GM19328 (cell line): ENCODE results near the gene IARS1.

Source experiments
- ATAC-seq: cut with Tn5 transposase; IDR thresholded peaks from one replicate; pipeline ENCODE4 v1.9.1; 2021; ENCODE audit warnings: mild to moderate bottlenecking, moderate library complexity; ENCODE audit not compliant: unreplicated experiment

Gene IARS1

DNA sequence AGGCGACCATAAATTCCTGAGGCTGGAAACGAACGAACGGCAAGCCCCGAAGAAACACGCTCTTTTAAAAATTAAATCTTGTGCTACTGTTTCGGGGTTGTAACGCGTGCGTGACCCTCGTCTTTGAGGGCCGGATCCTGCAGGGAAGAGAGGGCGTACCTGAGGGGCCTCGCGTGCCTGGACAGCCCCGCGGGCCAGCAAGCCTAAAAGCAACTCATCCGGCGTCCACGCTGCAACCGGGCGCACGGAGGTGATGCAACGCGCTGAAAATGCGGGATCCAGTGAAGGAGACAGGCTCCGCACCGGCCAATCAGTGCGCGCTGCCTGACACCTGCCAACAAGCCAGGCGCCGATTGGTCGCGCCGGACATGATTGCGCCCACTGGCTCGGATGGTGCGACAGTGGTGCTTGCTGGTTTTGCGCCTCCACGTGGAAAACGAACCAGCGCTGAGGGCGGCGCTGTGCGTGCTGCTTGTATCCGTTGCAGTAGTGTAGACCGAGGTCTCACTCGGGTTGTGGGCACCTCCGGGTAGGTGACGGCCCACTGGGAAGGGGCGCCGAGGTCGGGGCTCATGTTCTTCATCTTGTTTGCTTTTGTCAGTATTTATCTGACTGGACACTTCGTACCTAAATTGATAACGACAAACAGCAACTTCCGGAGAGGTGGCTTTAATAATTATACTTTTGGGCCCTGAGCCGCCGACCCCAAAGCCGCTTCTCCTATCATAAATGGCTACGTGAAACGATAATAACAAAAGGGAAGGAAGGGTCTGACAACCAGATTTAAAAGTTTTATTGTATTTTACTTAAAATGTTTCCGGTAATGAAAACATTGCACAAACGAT, at the start of gene IARS1:
IARS1 (minus strand) TSS at position 246 of the 845 bp plus-strand sequence. CDS start 4,278 bp downstream, outside the sequence.
- peak; percentile 96 for ATAC-seq

DNA sequence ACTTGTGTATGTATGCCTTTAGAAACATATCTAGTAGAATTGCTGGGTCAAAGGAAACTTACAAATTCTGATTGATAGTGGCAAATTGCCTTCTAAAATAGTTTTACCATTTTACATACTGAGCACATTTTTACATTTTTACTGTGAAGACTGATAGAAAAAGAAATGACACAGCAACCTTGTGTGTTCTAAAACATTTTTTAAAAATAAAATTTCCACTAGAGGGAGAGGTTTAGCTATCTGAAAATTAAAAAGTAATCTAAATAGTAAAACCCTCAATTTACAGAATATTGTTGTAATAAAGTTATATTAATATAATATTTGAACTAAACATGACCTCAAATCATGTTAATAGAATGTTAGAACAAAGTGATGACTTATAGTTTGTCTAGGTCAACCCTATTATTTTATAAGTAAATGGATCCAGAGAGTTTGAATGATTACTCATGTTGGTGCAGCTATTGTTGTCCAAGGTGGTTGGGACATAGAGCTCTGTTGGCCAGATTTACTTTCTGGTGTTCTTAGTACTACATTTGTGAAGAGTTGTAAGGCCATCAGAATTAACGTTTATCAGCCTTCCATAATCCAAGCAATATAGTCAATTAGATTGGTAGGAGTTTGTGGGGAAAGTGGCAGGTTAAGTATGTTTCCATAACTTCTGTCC, 49.5 kb upstream of the IARS1 start:
- ATAC-seq: no peak

DNA sequence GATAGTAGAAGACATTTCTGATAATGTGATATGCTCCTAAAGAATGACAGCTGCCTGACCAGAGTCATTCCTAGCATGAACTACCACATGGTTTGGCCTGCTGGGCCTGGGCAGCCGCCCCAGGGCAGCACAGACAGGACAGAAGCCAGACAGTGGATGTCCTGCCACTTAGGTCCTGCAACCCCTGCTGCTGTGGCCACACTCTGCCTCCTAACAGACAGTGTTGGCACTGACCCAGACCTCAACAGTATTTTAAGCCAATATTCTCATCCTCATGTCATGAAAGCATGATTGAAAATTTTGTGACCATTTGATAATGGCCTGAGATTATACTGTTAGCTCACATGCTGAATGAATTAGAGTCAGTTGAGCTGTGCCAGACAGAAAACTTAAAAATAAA, 48.1 kb upstream of the IARS1 start:
- no peak for ATAC-seq

DNA sequence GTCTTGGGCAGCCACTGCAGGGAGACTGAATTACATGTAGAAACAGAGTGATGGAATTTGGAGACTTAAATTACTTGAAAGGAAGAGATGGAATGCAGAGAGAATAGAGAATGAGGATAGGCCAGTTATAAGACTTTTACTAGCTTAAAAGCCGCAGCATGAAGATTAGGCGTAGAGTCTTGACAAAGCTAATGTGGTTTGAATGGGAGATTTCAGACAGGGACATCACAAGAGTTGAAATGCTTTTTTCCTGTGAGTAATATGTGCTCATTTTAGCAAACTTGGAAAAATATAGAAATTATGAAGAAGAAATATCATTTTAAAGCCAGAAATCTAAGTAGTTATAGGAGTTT, 39.8 kb upstream of the IARS1 start:
- no peak for ATAC-seq

DNA sequence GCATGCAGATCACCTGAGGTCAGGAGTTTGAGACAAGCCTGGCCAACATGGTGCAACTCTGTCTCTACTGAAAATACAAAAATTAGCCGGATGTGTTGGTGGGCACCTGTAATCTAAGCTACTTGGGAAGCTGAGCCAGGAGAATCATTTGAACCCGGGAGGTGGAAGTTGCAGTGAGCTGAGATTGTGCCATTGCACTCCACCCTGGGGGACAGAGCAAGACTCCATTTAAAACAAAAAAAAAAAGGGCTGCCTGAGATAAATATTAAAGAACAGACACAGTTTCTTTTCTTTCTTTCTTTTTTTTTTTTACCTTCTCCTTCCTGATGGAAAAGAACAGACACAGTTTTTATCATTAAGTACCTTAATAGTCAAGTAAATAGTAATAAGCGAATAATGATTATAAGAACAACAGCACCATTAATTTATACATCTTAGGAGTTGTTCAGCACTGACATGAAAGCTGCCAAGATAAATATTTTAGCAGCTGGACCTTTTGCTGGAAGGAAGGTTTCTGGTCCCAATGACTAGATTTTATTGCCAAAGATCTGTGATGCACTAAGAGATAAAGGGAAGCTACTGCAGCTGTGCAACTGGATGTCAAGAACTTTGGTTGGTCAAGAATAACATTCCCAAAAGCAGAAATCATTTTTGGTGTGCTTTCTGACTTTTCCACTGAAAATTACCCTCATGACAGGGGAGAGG, 39.2 kb upstream of the IARS1 start:
- no peak for ATAC-seq

DNA sequence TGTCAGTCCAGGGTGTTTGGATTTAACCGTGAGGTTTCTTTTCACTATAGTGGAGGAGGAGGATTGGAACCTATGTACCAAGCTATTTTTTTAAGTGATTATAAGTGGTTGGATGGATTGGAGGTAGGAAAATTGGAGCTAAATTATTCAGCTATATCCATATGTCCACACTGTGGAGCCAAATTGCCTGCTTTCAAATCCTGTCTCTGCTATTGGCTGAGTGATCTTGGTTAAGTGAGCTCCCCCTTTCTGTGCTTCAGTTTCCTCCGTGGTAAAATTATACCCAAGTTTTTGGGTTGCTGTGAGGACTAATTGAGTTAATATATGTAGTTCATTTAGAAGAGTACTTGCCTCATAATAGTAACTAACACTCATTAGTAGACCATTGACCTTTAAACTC, 34.7 kb upstream of the IARS1 start:
- no peak for ATAC-seq

DNA sequence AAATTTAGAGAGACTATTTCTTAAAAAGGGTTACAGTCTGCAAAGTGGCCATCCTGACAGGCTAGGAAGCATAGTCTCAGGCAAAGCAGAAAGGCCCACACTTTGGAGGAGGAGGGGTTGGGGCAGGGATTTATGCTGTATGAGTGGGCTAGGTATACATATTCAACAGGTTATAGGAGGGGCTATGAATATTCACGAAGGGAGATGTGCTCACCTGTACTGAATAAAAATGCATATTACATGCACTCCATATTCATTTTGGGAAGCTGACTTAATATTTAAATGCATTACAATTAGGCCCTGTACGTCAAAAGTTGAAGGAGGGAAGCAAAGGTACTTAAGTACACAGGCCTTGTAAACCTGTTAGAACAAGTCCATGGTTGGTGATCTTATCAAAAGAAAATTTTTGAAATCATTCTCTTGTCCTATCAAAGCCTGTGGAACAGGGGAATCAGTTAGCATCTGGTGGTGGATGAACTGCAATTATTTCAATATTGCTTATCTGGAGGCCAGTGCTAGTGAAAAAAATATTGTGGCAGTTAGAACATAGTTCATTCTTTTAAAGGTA, 33.9 kb upstream of the IARS1 start:
- ATAC-seq: no peak

DNA sequence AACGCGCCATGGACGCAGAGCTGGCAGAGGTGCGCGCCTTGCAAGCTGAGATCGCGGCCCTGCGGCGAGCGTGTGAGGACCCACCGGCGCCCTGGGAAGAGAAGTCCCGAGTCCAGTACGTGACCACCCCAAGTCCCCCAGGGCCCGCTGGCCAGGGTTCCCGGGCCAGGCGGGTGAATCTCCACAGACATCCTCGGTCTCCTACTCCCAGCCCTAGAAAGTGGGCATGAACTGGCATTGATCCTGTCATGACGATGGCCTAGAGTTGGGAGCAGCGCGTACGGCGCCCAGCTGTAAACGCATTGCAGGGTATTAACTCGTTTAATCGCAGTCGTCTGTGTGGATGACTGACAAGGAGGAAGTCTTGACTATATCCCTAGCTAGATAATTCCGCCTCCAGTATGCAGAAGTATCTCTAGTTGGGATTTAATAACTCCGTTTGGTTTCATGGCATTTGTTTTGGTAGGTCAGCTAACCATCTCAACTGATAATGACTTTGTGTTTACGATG, 32.5 kb upstream of the IARS1 start:
- ATAC-seq: no peak

DNA sequence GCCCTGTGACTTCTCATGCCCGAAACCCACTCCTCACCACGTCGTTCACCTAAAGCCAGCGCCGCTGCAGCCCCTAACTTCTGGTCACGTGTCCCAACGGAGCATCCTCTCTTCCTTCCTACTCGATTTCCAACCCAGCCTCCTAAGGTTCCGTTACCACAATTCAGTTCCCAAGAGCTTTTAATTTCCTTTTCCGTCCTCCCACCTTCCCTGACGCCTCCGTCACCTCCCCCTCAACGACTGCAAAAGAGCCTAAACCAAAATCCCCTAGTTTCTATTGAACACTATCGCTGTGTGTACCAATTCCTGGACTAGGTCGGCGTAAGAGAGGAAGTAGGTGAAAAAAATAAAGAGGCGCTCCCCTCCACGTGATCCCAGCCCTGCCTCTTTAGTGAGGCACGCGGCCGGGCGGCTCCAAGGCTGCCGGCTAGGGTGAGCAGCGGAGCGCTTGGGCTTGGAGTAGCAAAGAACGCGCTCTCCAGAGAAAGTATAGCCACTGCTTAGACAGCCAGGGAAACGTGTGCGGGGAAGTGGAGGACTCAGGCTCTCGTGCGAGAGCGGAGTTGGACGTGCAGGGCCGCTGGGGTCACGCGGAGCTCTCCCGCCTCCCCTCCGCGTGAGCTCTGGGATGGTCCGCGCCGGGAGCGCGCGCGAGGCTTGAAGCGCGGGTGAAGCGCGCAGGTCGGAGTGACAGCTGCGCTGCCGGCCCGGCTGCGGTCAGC, 31.9 kb upstream of the IARS1 start, which contains the start of the genes CENPP and NOL8:
CENPP (plus strand) TSS at position 685 of the 722 bp plus-strand sequence.
NOL8 (minus strand) TSS at position 82 of the 722 bp plus-strand sequence. CDS start 1,189 bp downstream, outside the sequence.
- peak; percentile 93 for ATAC-seq

DNA sequence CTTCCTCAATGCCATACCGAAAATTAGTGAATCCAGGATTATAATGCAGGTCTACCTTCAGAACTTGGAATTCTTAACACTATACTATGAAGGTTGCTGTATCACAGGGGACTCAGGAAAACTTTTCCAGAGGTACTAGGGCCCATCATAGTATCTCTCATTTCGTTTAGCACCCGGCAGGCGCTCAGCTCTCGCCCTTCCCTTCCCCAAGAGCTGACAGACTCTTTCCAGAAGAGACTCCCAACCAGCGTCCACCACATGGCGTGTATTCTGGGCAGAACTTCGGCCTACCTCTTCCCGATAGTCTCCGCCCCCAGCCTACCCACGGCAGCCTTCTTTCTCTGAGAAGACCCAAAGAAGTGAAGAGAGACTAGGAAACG, 31.4 kb upstream of the IARS1 start:
- ATAC-seq: peak; percentile 4

DNA sequence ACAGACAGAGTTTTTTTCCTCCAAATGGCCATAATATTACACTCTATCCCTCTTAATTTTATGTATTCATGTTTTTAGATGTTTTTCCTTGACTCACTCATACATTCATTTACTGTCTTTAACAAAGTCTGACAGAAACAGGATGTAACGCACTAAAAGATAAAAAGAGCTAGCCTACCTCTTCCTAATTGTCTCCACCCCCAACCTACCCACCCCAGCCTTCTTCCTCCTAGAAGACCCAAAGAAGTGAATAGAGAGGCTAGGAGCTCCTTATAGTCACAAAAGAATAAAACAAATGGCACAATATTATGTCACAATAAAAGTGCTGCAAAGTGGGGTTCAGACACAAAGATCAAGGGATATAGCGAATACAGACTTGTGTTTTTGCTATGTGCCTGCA, 30.9 kb upstream of the IARS1 start:
- ATAC-seq: no peak

DNA sequence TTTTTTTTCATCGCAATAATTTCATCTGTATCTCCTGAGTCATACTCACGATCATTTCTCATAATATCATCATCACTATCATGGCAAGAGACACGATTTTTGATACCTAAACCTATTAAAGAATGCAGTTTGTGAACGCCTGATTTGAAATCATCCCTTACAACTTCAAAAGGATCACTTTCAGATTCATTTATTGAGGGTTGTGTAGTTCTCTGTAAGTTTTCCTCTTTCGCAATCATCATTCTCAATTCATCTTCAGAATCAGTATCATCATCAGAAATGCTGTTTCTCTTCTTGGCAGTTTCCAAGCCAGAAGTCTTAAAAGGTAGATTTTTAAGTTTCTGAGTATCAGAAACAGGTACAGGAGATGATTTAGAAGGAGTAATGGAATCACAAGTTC, 22.0 kb upstream of the IARS1 start:
- no peak for ATAC-seq

DNA sequence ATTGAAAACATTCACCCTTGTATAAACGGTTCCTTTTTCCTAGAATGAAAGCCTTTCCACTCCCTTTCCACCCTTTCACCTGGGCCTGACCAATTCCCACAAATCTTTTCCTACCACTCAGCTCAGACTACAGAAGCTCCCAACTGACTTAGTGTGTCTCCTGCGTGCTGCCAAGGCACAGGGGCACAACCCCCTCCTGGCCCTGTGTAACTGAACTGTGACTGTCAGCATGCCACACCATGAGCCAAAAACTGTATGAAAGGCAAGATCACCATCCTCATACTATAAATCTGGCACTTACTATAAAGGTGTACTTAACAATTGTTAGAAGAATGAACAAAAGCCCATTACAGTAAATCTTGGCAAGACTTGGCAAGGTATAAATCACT, 20.1 kb upstream of the IARS1 start:
- ATAC-seq: no peak

DNA sequence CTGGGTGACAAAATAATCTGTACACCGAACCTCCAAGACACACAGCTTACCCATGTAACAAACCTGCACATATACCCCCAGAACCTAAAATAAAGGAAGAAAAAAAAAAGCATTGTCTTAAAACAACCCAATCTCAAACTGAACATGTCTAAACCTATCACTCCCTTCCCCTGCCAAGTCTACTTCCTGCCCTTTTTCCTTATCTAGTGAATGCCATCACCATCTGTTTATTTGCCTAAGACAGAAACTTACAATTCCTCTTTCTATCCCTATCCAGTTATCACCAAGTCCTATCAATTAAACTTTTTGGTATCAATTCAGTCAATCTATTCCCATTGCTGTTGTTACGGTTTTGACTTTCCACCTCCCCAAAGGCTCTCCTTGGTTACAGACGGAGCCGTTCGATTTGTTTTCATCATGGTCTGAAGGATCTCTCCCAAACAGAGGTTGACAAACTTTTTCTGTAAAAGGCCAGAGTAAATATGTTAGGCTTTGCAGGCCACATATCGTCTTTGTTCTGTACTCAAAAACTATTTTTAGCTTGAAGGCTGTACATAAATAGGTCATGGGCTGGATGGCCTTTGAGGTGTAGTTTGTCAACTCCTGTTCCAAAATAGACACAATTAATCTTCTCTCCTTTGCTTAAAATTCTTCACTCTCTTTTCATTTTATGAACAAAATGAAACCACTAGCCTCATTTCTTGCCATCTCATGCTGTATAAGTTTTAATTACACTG, 19.6 kb upstream of the IARS1 start:
- no peak for ATAC-seq

DNA sequence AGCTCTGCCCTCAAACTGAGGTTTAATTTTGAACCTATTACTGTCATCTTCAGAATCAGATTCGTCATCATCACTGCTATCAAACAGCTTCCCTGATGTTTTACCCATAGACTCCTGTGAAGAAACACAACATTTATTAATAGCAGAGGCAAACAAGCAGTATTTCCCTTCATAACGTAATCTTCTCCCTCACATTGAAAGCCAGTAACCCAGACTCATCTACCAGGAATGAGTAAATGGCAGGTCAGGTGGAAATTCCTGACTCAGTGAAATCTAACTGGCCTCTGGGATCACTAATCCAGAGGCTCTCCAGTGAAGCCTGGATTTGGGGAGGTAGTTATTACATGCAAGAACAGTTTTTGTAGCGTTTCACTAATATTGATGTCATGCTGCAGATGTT, 17.1 kb upstream of the IARS1 start:
- ATAC-seq: no peak

DNA sequence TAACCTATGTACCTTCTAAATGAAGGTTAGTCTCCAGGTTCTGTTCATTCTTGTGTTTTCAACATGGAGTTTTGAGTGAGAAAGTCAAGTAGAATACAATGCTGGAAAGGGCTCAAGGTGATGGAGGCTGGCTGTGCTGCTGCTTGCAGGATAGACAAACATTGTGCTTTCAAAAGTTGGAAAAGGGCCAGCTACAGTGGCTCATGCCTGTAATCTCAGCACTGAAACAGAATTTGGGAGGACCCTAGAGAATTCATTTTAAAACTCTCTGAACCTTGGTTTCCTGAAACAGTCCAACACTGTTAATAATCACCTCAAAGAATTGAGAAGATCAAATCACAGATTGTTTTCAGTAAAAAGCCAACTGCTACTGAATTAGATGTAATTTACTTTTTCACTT, 15.4 kb upstream of the IARS1 start:
- ATAC-seq: no peak

DNA sequence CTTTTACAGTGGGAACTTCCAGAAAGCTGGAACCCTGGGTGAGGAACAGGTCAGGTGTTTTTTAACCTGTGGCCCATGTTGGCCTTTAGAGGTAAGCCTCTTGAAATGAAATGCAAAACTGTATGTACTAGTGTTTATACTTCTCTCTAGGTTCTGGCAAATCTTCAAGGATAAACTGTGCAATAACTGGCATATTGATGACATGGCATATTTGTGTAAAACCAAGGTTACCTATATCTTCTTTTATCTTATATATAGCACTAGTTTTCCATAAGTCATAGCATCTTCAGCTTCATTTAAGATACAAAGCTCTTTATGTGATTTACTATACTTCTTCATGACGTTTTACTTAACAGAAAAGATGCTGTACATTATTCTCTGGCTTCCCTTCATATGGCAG, 7.4 kb upstream of the IARS1 start:
- no peak for ATAC-seq

DNA sequence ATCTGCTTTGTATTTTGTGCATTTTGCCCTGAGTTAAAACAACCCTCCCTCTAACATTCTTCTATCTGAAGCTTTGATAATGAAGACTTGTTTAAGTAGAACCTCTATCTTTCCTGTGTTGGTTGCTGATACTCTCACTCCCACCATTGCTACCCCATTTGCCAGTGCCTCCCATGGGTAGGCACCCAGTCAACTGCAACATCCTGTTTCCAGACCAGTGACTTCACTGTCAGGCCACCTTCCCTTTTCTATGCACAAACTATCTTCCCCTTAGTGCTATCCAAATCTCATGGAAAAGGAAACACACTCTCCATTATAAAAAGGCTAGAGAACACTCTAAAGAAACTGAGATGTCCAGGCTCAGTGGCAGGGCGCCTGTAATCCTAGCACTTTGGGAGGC, 5.6 kb upstream of the IARS1 start:
- no peak for ATAC-seq

DNA sequence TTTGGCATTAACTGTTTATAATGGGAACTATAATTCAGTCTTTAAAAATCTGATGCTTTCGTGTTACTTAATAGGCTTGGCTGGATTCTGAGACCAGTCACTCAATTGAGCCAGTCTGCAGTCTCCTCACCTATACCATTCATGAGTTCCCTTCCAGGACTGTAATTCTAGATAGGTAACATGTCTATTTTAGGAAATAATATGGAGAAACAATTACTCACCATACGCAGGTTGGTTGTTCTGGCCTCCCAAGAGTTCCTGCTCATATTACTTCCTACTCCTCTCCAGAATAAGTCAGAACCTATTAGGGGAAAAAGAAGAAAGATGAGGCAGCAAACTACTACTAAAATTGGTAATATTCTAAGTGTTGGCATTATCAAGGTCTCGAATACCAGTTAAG, 4.5 kb upstream of the IARS1 start:
- ATAC-seq: no peak

DNA sequence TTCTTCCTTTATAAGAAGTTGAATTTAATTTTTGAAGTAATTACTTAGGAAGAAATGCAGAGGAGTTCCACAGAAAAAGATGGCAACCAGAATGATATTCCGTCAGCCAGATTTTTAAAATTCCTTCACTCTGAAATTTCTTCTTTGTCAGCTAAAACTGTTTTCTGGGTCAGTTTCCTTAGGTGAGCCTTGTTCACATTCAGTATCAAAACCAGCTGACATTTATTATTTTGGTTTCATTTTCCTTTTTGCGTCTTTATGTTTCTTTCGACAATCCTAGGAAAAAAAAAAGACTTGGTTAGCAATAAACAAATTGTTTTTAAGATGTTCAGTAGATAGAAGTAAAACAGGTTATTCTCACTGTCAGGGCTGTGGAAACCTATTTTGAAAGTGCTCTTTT, 4.1 kb upstream of the IARS1 start:
- no peak for ATAC-seq
